ENCODE data around the gene ZRANB2. TPM values are rescaled to one million over a fixed set of nuclear protein-coding genes. Genes with fewer than 3 reads are reported as not detected.

The ZRANB2 gene
- total and polyA plus RNA-seq, 9 of the 15 experiments (the other 6 are each of a cell fraction or from before 2014, with no cell fraction given), result 80.8 to 264 (median 157) TPM

- TF ChIP-seq CHD7 (IDR thresholded peaks at IDR 0.05; ENCODE audit: low read depth, low read length), result no peak
- no peak for TF ChIP-seq BHLHE40 (IDR thresholded peaks at IDR 0.05; ENCODE audit: low read length)
- 0 out of 2 replicates have a peak, but pooled peaks have one; percentile 21 for TF ChIP-seq ESRRA (IDR thresholded peaks at IDR 0.05; ENCODE audit: borderline replicate concordance, low read depth)
- TF ChIP-seq ZBTB40 (IDR thresholded peaks at IDR 0.05), result peak; percentile 94
- TF ChIP-seq ZBTB40 (CRISPR knock-in tag; IDR thresholded peaks at IDR 0.05), result no peak
Measured at GRCh38 chr1:71080739-71081696, at the start of gene ZRANB2 (continued).

Measured in K562 (cell line).